GM18519 (cell line): ENCODE measurements around the gene POU6F2.
A peak's percentile ranks its signal among the peaks of the same experiment; 100 is the strongest.
"Not testable (repeated sequence)": the region's sequence is repeated elsewhere in the genome, so short reads cannot be mapped to it uniquely, and the experiment has no call there.

ENCODE experiments used
- ATAC-seq: cut with Tn5 transposase; IDR thresholded peaks from one replicate; pipeline ENCODE4 v1.9.1; 2021; ENCODE audit warnings: mild to moderate bottlenecking, moderate library complexity; ENCODE audit not compliant: unreplicated experiment, low FRiP score

The POU6F2 gene, protein sequence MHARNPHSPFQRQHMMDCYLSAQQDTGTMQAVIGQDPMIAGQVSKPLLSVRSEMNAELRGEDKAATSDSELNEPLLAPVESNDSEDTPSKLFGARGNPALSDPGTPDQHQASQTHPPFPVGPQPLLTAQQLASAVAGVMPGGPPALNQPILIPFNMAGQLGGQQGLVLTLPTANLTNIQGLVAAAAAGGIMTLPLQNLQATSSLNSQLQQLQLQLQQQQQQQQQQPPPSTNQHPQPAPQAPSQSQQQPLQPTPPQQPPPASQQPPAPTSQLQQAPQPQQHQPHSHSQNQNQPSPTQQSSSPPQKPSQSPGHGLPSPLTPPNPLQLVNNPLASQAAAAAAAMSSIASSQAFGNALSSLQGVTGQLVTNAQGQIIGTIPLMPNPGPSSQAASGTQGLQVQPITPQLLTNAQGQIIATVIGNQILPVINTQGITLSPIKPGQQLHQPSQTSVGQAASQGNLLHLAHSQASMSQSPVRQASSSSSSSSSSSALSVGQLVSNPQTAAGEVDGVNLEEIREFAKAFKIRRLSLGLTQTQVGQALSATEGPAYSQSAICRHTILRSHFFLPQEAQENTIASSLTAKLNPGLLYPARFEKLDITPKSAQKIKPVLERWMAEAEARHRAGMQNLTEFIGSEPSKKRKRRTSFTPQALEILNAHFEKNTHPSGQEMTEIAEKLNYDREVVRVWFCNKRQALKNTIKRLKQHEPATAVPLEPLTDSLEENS

DNA sequence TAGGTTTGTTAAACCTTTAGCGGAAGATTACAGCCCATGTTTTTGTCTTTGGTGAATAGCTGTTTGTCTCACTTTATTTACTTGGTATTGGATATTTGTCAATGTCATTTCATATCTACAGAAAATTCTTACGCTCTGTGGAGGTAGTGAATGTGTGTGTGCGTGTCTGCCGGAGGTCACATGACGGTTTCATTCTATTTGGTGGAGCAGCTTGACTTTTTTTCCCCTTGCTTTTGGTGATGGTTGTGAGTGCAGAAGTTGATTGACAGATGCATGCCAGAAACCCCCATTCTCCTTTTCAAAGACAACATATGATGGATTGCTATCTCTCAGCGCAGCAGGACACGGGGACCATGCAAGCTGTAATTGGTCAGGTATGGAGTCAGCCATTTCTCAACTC, at the start of gene POU6F2:
POU6F2 (plus strand) TSS at position 225 of the 400 bp plus-strand sequence; CDS start at position 270, 45 bp downstream.
- ATAC-seq, result no peak

DNA sequence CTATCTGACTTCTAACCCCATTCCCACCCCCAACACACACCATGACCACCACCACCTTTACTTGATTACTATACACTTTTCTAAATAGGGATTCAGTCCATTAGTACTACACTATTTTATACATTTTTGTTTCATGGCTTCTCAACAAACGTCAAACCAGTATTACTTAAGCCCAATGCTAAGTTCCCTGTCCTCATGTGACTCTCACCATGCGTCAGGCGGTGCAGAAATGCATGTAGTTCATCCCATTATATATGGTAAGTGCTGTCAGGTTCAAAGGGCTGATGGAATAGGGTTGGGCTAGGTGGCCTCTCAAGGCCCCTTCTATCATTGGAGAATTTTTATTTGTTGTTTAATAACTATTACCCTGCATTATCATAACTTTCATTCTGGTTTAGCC, 49.2 kb upstream of the POU6F2 start:
- no peak for ATAC-seq

DNA sequence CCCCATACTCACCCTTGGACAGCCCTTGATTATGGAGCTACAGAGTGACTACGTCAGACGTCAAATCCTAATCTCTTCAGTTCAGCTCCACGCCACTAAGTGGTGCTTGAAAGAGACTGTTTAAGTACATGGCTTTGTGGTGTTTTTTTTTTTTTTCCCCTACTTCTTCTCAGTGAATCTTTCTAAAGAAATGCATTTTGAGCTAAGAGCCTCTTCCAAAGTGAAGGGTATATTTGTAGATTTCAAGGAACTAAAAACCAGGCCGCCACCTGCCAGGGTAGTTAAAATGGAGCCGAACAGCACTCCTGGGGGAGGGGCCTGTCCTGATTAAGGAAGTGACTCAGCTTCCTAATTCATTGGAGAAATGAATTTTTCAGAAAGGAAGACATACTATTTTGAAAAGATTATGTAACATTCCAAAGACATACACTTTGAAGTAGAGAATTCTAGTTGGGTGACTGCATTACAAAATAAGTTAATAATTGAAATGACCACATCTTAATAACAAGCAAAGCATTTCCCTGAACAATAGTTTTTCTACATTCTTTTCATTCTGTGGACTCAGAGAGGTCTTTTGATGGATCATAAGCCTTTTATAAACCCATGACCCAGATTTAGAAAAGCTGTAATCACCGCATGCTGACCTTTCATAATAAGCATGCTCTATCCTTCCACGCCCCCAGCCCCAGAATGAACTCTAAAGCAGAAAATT, 48.1 kb upstream of the POU6F2 start:
- no peak for ATAC-seq

DNA sequence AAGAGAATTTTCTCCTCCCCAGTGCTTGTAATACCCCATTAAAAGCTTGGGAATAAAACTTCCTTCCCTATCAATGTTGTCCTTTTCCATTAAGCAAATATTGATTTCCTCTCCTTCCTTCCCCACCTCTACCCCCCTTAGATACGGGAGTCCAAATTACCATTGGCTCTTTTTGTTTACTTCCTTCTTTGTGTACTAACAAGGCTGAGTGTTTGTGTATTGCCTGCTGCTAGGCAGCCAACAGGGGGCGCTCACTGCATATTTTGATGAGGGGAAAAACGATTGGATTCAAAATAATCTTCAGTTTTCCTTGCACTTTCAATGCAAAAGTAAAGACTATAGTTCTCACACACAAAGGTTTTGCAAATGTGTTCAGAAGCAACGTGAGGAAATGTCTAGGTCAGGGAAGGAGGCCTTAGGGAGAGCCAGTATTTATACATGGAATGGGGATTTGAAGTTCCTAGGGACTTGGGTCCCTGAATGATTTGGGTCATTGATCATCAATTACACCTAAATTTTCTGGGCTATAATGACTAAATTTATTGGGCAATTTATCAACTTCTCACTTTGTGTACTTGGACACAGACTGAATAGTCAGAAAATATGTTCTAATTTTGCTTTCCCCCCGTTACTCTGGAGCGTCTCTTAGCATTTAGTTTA, 45.1 kb upstream of the POU6F2 start:
- peak; percentile 76 for ATAC-seq

DNA sequence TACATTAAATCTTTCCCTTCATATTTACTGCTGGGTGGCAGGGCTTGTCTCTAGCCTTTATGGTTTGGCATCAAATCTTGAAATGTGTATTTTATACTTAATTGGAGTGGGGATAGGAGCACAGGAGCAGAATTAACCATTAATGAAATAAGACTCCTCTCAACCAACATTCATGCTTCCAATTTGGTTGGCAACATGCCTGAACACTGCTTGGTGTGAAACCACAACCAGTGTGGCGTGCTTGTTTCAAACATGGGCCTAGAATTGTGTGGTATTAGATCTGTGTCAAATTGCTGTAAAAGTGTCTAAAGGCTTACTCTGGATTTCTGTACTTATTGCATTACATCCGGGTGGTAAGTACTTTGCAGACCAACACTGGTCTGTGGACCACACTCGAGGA, 43.7 kb upstream of the POU6F2 start:
- ATAC-seq, result no peak

DNA sequence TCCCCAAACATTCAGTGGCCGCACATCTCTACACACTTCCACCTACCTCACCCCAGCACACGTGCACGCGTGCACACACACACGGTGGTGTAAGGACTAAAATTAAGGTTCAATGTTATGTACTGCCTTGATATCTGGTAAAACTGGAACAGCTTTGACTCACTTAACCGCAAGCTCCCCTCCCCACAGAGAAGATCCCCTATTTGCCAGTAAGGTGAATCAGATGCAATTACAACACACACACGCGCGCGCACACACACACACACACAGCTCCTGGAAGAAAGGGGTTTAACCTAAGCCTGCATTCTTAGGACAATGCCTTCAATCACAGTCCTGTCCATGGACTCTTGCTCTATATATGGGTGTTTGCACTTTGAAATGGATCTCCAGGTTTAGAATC, 43.2 kb upstream of the POU6F2 start:
- ATAC-seq, result no peak

DNA sequence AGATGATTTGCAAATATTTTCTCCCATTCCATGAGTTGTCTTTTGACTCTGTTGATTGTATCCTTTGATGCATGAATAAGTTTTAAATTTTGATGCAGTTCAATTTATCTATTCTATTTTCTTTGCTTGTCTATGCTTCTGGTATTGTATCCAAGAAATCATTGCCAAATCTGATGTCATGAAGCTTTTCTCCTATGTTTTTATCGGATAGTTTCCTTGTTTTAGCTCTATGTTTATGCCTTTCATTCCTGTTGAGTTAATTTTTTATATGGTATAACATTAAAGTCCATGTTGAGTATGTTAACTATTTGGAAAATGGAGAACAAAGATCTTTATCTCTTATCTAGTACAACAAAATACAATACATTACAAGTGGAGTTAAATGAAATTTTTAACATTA, 41.1 kb upstream of the POU6F2 start:
- no peak for ATAC-seq

DNA sequence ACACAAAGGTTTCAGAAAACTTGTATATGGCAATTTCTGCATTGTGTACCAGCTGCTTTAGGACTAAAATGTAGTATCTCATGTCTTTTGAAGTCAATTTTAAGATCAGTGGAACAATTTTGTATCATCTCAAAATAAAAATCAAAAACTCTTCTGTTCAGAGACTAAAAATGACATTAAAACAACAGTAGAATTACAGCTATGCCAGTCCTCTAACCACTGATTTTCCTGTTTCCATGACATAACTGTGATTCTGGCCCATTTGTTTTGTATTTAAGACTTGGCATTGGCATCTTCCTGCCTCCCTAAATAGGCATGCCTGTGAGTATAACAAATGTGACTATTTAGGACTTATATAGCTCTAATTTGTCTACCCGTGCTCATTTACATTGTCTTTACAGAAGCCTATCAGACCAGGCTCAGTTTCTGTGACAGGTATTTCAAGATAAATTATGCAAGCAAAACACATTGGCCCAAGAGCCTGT, 39.7 kb upstream of the POU6F2 start:
- ATAC-seq, result no peak

DNA sequence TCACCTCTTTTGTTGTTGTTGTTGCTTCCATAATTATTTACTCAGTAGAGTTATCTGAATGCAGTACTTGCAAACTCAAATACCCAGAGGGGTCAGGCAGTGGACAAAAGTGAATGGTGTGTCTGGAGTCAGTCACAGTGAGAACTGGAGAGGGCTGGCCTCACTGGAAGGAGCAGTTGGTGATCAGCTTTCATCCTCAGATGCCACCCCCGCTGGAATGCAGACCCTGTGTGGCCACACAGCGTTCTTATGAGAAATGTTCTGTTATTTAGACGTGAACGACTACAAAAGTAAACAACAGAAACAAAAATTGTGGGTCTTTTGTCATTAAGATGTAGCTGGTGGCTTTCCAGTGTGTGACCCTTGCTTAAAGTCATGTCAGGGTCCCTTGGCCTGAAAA, 39.1 kb upstream of the POU6F2 start:
- no peak for ATAC-seq

DNA sequence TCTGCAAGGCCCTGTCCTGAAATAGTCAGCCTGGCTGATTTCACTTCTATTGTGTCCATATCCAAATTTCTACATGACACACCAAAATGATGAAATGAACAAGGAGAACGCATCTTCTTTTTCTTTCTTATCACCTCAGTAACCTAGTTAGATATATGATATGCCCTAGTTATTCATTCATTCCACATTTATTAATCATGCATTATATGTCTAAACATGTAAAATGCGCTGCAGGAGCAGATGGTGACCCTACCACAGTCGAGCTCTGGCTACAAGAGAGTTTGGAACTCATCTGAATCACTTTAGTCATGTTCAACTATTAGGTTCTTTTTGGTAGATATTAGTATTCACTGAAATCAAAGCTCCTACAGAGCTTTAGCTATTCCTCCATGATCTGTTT, 36.9 kb upstream of the POU6F2 start:
- no peak for ATAC-seq

DNA sequence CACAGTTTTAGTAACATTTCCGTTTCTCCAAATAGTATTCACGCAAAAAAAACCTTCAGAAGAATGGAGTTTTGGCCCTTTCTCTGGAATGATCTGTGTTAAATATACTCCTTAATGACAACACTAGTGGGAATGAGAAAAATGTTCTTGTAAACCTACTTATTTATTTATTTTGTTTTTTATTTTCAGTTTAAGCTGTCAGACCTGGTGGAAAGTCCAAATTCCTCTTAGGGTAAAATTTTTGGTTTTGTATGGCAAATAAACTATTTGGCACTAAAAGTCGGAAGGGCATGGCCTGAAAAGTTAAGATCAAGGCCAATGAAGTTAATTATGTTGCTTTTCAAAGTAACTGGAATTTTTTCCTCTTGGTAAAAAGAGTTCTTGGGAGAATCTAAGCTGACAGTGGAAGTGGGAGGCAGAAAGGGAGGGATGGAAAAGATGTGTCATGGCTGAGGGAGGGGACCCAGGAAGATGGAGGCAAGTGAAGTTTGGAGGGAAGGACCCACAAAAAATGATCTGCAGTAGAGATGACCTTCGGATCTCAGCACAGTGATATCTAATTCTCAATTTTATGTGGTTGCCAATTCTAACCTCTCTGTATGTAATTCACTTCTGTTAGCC, 35.2 kb upstream of the POU6F2 start:
- ATAC-seq, result no peak

DNA sequence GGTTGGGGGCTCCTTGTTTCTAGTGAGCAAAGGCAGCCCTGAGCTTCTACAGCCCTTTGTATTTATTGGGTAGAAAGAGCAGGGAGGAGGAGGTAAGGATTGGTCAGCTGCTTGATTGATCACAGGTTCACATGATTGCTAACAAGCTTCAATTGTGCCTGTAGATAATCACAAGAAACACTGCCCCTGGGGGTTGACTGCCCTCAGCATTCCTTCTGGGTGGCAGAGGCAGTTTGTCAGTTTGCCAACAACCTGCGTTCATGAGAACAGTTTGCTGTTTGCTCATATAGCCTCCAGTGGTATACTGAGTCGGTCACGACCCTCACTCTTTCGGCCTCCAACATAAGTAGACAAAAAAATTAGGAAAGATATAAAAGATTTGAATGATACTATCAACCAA, 30.2 kb upstream of the POU6F2 start:
- ATAC-seq, result not testable (repeated sequence)

DNA sequence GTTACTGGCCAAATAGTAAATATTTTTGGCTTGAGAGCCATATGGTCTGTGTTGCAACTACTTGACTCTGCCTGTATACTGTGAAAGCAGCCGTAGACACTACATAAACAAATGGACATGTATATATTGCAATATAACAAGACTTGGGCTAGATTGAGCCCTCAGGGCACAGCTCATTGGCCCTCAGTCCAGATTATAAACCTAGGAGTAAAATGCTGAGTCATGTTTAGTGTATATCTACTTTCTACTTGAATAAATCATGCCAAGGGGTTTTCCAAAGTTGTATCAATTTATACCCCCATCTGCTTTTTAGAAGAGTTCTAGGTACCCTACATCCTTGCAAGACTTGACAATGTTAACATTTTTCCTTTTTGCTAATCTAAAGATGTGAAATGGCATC, 27.4 kb upstream of the POU6F2 start:
- ATAC-seq, result no peak

DNA sequence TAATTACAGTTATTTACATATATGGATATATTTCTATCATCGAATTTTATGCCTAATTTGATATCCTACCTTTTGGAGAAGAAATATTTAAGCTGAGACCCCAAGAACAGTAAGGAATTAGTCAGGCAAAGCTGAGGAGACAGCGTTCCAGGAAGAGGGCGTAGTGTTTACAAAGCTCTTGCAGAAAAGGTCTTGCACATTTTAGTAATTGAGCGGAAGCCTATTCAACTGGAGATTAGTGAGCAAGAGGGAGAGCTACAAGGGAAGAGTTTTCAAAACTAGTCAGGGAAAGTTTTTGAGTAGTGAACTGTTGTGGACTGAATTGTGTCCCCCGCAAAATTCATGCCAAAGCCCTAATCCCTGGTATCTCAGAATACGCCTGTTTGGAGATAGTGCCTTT, 26.5 kb upstream of the POU6F2 start:
- no peak for ATAC-seq

DNA sequence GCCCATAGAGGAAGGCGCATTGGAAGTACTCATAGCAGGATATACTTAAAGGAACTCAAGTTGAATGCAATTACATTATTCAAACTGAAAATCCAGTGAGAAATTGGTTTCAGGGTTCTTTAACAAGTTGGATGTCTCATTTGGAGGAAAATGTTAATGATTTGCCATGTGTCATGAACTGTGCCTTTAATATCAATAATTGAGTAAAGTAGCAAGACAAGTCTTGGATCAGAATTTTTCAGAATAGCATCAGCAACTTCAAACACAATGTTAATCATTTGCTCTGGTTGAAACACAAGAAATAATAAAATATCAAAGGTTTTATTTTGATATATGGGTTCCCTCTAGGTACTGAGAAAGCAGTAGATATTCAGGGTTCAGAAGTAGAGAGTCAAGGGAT, 24.5 kb upstream of the POU6F2 start:
- ATAC-seq, result no peak

DNA sequence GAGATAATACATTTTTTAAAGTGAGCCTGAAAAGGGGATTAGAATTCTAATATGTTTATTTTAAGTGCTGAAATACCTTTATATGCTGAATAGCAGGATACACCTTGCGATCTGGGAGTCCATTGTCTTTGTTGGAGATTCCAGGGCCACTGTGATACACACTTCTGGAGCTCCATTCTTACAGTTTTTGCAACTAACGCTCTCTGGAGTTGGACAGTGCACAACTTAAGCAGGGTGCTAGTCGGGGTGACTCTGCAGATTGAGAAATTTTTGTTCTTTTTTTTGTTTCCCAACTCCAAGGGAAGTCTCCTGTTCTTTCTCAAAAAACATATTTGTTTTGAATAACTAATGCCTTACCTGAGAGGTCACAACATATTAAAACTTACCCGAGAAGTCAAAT, 23.7 kb upstream of the POU6F2 start:
- ATAC-seq, result no peak

DNA sequence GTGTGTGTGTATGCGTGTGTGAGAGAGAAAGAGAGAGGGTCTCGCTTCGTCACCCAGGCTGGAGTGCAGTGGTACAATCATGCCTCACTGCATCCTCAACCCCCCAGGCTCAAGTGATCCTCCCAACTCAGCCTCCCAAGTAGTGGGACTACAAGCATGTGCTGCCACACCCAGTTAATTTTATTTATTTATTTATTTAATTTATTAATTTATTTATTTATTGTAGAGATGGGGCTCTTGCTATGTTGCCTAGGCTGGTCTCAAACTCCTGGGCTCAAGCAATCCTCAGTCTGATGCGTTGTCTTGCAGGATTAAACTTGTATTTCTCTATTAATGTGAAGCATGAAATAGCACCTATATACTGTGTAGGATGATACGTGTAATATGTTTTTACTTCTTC, 21.8 kb upstream of the POU6F2 start:
- ATAC-seq, result no peak

DNA sequence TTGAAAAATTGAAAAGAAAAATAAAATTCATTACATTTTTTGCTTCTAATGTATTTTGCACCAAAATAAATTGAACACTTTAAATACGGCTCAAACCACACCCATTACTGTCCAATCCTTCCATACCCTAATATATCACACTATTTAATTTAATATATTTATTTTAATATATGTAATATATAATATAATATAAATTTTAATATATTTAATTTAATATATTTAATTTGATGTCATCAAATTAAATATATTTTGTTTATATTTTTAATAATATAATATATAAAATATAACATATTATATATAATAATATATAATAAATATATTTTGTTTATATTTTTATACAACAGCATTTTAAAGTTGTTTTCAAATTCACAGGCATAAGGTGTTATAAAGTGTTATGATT, 15.7 kb upstream of the POU6F2 start:
- ATAC-seq, result no peak

DNA sequence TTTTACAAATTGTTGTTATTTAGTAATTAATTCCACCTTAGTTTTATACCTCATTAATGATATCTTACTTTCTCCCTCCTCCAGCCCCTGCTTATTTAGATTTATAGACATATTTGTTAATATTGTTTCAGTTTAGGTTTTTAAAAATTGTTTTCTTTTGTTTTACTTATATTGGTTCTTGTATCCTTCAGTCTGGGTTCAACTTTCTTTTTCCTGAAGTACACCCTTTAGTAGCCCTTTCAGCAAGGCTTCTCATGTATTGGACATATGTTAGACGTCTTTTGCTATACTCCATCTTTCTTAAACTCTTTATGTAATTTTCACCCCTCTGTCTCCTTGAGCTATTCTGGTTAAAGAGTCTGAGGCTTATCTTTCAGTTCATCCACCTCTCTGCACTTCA, 12.8 kb upstream of the POU6F2 start:
- ATAC-seq, result no peak

DNA sequence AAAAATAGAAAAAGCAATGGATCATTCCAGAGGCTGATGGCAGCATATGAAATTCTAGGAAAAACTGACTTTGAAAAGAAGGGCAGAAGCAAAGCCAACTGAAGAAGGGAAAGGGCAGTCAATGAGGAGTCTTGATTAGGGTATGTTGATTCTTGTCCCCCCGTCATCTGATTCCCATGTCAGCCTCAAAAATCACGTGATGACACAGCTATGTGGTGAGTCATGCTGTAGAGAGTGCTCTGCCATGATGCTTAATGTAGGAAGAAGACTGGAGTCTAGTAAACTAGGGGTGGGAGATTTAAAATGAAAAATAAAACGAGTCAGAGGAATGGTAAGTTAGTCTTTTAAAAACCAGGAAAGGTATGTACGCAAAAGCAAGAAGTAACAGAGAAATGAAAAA, 3.9 kb upstream of the POU6F2 start:
- ATAC-seq, result no peak
